ENCODE measurements around the gene PELO.
A peak's percentile ranks its signal among the peaks of the same experiment; 100 is the strongest.
"Not testable (repeated sequence)": the region's sequence is repeated elsewhere in the genome, so short reads cannot be mapped to it uniquely, and the experiment has no call there.

PELO gene

DNA sequence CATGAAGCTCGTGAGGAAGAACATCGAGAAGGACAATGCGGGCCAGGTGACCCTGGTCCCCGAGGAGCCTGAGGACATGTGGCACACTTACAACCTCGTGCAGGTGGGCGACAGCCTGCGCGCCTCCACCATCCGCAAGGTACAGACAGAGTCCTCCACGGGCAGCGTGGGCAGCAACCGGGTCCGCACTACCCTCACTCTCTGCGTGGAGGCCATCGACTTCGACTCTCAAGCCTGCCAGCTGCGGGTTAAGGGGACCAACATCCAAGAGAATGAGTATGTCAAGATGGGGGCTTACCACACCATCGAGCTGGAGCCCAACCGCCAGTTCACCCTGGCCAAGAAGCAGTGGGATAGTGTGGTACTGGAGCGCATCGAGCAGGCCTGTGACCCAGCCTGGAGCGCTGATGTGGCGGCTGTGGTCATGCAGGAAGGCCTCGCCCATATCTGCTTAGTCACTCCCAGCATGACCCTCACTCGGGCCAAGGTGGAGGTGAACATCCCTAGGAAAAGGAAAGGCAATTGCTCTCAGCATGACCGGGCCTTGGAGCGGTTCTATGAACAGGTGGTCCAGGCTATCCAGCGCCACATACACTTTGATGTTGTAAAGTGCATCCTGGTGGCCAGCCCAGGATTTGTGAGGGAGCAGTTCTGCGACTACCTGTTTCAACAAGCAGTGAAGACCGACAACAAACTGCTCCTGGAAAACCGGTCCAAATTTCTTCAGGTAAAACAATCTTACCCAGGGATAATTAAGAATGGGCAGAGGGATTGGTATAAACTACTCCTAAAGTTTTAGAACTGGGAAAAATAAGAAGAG is 12.9 kb downstream of the PELO start:
- DNase-seq, result peak in 39 of 51 donors; percentile 10 to 67 (median 42)

DNA sequence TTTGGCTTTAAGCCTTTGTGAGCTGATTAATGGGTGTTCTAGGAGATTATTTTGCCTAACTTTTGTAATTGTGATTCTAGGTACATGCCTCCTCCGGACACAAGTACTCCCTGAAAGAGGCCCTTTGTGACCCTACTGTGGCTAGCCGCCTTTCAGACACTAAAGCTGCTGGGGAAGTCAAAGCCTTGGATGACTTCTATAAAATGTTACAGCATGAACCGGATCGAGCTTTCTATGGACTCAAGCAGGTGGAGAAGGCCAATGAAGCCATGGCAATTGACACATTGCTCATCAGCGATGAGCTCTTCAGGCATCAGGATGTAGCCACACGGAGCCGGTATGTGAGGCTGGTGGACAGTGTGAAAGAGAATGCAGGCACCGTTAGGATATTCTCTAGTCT is 13.6 kb downstream of the PELO start:
- DNase-seq, result peak in 9 of 51 donors; percentile 1 to 18 (median 5)

DNA sequence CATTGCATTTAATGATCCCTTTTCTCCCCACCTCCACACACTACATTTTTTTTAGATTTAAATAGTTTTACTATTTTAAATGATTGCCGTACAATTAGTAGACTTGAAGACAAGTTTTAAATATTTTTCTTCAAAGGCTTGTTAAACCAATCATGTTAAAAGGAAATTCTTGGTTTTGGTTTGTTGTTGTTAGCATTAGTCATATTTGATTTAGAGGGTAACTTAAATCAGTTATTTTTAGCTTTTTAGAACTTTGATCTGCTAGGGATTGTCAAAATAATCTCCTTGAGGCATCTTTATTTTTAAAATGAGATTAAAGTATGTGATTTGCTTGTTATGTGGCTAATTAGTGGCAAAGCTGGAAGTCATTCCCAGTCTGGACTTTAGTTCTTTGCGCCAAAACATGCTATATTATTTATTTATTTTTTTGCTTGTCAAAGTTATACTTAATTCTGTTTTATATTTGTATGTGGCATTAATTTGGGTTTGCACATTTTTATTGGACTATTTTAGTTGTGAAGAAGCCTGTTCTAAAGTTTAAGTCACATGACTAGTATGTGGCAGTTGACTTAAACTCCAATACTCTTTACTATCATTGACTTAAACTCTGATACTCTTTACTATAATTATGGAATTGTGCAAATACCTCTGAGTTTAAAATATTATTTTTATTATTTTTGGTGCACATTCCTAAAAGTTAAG is 14.7 kb downstream of the PELO start:
- DNase-seq, result no peak

DNA sequence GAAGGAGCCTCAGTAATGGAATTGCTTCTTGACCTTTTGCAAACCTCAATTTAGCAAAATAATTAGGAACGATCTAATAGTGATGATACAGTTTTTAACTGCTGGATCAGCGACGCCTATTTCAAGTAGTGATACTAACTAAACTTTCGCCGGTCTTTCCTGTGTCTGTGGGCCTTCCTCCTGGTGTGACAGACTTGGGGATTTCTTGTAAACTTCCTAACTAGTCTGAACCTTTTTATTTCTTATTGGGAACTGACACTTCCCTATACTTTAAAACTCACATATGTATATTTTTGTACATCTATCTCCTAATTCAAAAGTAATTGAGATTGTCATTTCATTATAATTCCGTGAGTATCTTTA is 15.2 kb downstream of the PELO start:
- DNase-seq, result no peak

DNA sequence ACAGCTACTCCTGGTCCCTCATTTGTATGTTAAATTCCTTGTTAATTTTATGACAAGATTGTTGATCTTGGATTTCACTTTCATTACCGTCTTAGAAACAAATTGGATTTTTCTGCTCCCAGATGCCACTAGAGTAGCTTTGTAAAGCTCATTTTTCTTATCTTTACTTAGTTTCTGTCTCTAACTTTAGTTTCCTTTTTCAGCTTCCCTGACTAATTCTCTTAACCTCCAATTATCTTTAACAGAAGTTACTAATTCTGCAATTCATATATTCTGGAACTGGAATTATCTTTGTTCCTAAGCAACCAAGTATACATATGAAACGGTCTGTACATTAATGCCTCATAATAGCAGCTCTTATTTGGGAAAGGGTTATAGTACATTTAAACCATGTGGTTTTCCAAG is 16.7 kb downstream of the PELO start:
- DNase-seq, result no peak

DNA sequence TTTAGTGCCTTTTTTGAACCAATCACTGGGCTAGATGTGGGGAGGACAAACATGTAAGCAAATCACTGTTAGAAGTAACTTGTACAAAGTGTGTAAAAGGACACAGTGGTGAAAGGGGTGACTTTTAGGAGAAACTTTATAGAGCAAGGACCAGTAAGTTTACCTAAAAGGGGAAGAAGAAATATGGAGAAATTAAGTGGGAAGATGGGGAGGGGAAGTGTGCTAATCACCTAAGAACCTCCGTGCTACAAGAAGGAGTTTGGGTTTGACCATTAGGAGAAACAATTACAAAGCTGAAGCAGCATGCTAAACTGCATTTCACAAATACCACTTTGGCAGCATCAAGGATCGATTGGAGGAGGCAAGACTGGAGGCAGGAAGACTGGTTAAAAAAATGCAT is 17.3 kb downstream of the PELO start:
- DNase-seq, result no peak

DNA sequence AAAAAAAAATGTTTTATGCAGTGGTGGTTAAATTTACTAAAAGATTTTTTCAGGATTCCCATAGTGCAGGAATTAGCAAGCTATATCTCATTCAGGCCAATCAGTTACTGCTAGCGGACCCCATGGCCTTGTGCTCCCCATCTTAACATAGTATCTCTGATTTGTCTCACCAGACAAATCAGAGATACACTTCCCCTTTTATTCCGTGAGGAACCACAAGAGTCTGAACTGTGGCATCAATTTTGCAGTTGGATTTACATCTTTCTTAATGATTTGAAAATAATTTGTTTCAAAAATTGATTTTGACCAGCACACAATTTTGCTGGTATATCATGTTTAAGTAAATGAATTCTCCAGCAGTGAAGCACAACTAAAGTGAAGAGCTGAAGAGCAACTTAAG is 17.9 kb downstream of the PELO start:
- no peak for DNase-seq

DNA sequence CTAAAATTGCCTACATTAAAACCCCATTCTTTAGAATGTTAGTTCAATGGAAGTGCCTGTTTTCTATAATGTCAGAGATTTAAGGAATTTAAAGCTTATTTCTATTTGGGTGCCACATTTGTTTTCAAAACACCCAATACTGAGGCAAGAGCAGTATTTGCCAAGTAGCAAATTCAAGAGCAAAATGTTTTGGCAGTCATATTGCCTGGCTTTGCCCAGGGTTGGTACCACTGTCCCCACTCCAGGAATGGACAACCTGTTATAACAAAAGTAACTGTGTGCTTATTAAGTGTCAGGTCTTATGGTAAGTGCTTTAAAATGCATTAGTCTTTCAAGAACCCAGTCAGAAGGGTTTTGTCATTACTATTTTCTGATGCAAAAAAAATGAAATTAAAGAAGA is 19.3 kb downstream of the PELO start:
- DNase-seq, result peak in 1 of 51 donors; percentile 2

DNA sequence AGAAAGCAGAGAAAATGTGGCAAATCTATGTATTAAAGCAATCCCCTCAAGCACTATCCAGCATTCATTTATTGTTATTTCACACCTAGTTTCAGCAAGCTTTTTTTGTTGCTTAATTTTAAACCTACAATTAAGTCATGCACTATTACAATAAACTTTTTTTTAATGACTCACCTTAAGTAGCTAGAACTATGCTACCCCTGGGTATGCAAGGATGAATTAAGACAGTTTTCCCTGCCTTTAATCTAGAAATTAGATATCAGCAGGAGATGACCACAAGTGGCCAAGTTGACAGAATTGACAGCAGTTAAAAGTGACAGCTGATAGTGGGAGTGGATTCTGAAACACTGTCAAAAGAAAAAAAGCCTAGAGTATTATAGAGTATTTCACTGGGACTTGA is 20.0 kb downstream of the PELO start:
- DNase-seq, result no peak

DNA sequence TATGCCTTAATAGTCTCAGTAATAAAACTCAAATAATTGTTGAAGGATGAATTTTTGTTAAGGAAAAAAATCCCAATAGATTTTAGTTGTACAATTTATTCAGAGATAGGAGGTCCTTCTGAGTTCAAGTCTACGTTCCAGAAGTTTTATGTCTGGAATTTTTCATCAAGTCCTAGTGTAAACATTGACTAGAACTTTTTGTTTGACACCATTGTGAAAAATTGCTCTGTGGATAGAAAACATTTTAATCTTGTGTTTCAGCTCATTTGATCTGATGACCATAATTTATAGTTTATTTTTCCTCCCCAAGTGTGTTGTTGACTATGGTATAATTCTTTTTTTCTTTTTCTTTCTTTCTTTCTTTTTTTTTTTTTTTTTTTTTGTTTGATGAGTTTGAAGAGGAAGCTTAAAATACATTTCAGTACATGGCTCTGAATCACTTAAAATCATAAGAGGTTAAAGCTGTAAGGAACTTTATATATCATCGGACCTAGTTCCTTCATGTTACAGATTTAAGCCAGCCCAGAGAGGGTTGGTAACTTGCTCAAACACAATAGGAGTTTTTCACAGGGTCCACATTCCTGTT is 20.7 kb downstream of the PELO start:
- DNase-seq, result no peak

DNA sequence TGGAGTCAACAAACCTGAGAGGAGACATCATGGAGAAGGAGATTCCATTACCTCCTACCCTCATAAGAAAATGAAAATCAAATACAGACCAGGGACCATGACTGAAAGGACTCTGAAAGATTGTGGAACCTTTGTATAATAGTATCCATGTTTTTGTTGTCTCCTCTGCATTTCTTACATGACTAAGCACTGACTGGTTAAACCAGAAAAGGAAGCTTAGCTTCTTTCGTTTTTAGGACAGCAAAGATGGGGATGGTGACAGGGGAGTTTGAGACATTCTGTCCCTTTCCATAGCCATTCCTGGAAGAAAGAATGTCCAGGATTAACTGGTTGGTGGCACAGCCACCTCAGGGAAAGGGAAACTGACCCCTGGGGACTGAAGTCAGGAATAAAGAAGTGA is 22.2 kb downstream of the PELO start:
- no peak for DNase-seq

DNA sequence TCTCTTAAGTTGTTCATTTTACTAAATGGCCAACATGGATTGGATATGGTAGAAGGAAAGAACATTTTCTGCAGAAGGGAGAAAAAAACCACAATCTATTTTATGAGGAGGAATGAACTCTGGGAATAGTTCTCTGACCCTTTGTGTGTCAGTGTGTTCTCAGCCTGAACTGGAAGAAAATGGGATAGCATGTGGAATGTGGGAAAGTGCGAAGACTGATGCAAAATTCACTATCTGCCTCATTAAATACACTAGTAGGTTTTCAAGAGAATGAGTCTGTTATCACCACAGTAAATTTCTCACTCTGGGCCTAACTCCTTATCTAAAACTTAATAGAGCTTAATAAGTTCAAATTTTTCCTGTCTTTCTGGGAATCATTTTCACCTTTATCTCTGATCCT is 22.7 kb downstream of the PELO start:
- DNase-seq, result no peak

DNA sequence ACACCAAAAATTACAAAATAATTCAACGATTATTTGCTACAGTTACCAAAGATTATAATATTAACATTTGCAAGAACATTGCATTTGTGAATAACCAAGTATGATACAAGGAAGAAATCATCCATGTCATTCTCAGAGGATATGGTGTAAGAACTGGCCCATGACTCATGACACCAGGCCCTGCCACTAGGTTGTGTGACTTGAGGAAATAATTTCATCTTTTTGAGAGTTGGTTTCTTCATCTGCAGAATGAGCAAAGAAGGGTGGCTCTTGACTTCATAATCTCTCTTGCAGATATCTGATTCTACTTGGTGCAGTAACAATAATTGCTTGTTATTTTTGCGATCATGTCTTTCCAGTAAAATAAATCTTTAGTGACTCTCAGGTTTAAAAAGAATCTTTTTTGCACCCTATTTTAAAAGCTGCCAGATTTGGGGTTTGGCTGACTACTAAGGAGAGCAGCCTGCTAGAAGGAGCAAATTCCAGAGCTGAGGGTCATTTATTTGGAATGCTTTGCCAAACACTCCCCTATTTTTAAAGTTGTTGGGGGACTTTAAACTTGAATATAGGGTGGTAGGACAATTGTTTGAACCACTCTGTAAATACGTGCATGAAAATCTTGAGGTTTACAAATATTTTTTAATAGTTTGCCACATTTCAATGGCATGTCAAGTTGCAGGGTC is 23.5 kb downstream of the PELO start:
- DNase-seq, result no peak

DNA sequence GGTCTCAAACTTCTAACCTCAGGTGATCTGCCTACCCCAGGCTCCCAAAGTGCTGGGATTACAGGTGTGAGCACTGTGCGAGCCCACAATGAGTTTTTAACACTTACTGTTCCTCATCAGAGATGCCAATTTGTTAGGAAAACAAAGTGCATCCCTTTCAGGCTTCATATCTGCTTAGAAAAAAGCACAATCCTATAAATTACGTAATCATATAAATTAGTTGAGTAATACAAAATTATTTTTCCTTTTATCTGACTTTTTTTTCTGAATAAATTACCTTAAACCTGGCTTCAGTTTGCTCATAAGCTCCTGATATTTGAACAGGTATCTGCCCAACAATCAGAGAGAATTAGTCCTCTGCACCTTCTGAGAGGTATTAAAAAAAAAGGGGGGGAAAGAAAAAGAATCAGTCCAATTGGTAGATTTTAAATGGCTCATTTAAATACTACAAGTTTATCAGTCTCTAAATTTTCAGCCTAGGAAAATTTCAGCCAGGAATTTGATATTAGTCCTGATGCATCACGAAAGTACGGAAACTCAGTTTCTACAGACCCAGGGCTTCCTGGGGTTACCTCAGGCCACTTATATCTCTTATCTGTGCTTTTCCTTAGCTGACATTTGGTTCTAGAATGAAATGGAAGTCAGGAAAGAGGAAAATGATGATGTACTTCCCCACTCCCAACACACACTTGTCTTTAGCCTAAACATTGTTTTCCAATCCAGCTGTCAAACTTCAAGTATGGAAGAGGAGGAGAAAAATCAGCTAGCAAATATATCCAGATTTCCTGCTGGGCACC is 26.8 kb downstream of the PELO start:
- DNase-seq, result no peak

DNA sequence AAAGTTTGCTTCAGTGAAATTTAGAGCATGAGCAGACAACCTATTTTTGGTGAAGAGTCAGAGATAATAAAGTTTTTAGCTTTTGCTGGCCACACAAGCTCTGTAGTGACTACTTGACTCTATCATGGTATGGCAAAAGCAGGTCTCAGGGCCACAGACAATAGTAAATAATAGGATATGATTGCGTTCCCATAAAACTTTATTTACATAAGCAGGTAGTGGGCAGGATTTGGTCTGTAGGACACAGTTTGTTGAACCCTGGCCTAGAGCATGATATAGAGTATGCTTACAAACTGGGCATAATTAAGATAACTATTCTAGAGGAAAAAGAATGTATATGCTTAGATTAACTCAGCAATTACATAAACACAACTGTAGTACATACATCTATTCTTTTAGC is 30.1 kb downstream of the PELO start:
- DNase-seq, result no peak

DNA sequence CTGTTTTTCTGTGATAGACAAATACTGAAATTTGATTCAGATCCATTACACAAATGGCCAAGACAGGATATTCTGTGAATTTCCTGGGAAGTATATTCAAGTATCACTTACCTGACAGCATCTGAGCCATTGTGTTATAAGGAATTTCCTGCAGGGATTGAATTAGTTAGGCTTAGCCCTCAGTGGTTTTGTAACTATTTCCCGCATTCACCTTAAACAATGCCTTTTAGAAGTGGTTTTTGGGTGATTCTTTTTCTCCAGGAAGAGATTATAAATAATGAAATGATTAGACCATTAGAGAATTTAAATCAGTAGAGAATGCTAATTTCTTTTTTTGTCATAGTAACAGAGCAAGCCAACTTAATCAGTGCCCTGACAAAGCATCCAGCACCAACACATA is 30.6 kb downstream of the PELO start:
- DNase-seq, result no peak

DNA sequence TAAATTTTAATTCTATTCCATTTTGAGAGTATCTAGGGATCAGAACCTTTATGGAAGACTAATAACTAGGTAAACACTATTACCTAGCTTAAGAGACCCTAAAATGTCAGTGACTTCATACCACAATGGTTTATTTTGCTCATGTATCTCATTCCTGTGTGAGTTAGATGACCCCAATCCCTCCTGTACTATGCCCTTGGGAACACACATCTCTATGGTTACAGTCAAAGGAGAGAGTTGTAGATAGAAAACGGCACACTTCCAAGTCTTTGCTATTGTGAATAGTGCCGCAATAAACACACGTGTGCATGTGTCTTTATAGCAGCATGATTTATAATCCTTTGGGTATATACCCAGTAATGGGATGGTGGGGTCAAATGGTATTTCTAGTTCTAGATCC is 31.1 kb downstream of the PELO start:
- DNase-seq, result not testable (repeated sequence)

DNA sequence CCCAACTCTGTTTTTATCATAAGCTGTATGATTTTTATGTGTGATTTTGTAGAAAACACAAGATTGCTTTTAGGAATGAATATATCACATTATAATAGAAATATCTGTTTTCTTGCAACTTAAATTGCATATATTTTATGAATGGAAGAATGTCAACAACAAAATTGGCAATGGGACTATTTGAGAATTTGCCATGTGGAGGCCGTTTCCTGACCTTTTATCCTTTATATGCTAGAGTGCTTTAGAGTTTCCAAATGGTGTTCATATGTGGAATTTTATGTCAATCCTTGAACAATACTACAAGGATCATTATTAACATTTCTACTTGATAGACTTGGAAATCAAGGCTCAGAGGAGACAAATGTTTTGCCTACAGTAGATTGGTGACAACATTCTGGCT is 34.2 kb downstream of the PELO start:
- no peak for DNase-seq

DNA sequence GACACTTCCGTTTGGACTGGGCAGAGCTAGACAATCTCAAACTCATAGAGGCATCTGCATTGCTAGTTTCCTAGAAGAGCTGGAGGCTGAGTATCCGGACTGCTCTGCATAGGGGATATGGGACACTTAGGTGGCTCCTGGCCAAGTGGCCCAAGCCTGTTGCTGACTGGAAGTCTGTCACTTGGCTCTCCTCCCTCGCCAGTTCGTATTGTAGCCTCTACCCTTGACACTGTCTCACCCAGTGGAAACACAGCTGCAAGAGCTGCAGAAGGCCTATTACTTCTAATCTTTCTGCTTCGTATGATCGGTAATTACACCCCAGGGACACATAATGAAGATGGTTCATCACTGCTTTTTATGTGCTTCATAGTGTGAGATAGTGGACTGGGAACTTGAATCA is 34.7 kb downstream of the PELO start:
- peak in 2 of 51 donors; percentile 3 to 5 for DNase-seq

DNA sequence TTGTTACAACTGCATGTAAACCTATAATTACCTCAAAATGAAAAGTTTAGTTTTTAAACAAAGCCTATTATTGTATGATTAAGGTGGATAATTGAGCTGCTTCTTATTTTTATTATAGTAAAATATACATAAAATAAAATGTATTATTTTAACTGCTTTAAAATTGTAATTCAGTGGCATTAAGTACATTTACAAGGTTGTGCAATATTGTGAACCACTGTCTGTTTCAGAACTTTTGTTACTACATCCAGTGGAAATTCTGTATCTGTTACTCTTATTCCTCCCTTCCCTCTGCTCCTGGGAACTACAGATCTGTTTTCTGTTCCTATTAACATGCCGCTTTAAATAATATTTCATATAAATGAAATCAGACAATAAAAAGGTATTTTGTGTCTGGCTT is 37.1 kb downstream of the PELO start:
- no peak for DNase-seq

DNA sequence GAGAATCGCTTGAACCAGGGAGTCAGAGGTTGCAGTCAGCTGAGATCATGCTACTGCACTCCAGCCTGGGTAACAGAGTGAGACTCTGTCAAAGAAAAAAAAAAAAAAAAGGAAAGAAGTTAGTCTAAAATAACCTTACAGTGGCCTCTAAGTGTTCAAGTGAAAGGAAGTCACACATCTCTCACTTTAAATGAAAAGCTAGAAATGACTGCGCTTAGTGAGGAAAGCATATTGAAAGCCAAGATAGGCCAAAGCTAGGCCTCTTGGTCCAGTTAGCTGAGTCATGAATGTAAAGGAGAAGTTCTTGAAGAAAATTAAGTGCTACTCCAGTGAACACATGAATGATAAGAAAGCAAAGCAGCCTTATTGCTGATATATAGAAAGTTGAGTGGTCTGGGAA is 38.1 kb downstream of the PELO start:
- DNase-seq, result no peak

DNA sequence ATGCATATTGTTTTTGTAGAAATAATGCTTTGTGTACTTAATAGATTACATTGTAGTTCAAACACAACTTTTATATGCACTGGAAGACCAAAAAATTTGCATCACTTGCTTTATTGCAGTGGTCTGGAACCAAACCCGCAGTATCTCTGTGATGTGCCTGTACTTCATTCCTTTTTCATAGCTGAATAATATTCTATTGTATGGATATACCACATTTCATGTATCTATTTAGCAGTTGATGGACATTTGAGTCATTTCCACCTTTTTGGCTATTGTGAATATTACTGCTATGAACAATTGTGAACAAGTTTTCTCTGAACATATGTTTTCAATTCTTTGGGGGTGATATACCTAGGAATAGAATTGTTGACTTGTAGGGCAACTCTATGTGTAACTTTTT is 40.1 kb downstream of the PELO start:
- DNase-seq, result no peak
